Kidney glomerular epithelial cell (primary cell): ENCODE results near the gene GPC6.
"Not testable (repeated sequence)": the region's sequence is repeated elsewhere in the genome, so short reads cannot be mapped to it uniquely, and the experiment has no call there.

Experiments
- DNase-seq: peaks from one replicate; lab custom pipeline; 2025; lab: John Stamatoyannopoulos, UW

The GPC6 gene

GRCh38 chr13:94328381-94329041 is 1101.9 kb downstream of the GPC6 start:
- DNase-seq = no peak

- peak; percentile 49 for DNase-seq
Observed at GRCh38 chr13:94329277-94329676, 1102.7 kb downstream of the GPC6 start.

DNA sequence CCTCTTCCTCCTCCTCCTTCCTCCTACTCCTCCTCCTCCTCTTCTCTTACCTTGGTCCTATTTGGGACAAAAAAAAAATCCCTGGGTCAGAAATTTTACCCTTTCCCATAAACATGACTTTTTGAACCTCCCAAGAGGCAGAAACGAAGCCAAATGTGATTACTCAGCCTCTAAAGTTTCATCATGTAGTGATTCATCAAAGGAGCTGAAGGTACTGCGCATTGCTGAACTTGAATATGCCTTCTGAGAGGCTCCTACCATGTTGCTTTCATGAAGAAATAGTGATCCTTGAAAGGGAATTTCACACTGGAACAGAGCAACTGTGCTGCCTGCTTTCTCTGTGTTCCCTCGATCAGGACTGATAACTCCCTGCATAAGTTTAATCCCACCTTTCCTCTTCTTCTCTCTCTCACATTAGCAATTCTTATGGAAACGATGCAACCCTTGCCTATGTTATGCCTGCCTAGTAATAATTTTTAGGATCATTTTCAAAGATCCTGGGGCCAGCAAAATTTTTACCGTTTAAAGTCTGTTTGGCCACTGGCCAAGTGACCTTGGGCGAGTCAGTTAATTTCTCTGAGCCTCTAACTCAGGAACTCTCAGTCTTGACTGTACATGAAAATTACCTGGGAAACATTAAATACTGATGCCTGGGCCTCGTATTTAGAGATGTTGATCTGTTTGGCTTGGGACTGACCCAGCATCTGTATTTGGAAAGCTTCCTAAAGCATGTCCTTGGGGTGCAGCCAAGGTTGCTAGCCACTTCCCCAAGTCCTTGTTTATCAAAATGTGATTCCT is 1103.3 kb downstream of the GPC6 start:
- peak; percentile 85 for DNase-seq

- DNase-seq = no peak
Observed at GRCh38 chr13:94330552-94331071, 1104.0 kb downstream of the GPC6 start.

DNA sequence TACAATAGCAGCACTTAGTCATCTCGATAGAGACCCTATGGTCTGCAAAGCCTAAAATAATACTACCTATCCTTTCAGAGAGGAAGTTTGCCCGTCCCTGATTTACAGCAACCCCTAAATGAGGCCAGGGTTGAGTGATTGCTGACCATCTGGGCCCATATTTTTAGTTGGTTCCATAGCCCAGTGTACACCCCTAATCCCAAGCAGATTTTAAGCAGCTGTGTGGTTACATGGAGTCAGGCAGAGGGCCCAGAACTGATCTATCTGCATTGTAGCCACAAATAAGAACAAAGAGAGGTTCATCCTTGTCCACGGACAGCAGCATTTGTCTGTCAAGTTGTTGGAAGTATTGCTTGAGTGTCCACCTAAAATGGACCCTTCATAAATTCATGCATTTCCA is 1104.7 kb downstream of the GPC6 start:
- no peak for DNase-seq

DNA sequence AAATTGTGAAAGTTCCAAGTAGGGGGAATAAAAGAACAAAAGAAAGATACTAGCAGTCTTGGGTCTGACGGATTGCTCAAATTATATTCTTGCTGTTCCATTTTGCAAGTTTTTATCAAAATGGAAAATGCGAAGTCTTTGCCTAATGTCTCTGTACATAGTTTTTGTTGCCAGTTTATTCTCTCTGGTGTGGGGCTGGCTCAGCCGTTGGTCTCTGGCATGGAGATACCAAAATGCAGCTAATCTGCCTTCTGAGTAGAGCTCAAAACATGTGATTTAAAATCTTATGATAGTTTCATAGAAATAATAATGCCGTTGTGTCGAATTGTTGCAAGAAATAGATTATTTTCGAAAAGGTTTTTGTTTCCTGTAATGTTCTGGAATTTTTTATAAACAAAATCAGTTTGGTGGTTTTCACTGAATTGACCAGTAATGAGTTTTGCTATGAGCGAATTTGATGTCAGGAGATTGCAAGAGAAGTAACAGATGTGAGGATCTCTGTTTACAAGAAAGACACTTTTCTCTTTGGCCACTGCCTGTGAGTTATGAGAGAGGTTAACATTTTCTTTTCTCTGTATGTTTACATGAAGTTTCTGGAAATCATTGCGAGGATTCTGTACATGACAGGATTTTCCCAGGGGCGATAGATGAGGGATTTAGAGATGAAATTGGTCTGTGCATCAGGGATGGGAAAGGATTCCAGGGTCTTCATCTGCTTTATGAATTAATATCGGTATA is 1105.9 kb downstream of the GPC6 start:
- DNase-seq = no peak

- no peak for DNase-seq
Observed at GRCh38 chr13:94333131-94333820, 1106.7 kb downstream of the GPC6 start.

DNA sequence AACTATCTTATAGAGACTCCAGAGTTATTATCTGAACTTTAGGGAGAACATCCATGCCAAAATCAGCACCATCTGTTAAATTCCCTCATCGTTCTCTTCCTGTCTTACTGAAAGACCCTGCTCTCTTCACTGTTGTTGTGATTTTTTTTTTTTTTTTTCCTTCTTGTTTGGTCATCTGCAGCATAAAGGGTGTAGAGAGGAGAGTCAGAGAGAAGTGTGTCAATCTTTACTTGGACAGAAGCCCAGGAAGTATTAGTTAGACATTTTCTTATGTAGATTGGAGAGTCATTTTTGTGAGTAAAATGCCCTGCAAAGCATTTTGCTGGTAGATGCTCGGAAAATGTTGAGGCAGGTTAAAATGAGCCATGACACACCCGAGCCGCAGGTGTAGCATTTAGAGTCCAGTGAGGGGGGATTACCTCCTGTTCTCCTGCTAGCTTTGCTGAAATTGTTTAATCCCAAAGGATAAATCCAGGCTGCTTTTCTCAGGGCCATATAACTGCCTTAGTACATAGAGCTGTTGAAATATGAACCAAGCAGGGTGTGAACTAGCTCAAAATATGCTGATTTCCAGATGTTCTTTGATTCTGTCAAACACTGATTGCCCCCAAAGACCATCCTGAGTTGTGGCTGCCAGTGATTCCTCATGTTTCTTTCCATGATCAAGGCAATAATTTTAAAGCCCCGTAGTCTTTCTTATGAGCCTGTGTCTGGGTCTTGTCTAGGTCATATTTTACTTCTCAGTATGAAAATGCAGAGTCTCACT is 1109.3 kb downstream of the GPC6 start:
- DNase-seq = no peak

- no peak for DNase-seq
Observed at GRCh38 chr13:94339116-94339687, 1112.6 kb downstream of the GPC6 start.

DNA sequence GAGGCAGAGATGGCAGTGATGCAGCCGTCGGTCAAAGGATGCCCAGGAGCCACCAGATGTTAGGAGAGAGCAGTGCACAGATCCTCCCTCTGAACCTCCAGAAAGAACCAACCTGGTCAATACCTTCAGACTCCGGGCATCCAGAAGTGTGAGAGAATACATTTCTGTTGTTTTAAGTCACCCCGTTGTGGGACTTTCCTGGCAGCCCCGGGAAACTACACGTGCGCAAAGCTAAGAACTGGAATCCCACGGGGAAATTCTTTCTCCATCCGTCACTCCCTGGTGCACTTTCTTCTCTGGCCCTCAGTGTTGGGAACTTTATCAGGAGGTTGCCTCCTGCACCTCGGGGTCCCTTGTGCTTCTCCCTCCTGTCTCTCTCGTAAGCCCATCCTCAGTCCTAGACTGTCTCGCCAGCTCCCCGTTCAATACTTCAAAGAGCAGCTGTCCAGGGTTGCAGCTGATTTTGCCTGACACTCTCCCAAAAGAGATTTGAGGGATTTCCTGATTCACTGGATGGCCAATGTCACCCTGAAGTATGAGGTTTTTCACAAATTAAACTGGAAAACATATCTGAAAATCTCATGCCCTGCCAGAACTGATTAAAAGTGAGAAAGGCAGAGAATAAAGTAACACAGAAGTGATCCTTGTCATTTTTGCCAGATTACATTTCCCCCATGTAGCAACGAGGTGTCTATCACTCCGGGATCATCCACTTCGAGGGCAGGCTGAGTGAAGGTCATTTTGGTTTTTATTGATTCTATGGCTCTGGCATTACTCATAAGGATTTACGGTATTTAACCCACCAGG is 1116.0 kb downstream of the GPC6 start:
- no peak for DNase-seq

- DNase-seq = no peak
Observed at GRCh38 chr13:94343243-94343585, 1116.6 kb downstream of the GPC6 start.

GRCh38 chr13:94343687-94344086 is 1117.1 kb downstream of the GPC6 start:
- not testable (repeated sequence) for DNase-seq

DNA sequence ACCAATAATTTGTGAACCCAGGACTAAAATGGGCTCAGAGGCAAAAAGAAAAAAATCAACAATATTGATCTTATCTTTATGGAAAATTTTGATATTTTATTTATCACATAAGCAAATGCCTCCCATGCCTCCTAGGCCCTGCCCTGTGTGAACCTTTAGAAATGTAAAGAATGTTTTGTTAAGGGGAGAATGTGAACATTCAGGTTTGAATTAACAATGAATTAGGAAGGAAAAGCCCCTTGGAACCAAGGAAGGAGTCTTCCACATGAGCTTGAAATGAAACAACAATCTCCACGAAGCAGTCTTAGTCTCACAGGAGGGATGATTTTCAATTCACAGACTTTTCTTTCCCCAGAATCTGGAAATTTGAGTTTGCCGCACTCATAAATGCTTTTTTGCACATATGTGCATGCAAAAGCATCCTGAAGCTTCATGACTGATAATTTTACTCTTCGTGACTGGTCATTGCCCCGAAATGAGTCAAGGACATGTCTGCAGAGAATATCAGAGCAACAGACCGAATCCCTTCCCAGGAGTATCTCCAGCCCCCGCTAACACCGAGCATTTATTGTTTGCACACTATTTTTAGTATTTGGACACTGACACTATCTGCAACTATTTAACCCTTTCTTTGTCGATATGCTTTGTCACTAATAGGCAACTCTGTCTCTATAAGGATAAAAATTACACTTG is 1117.7 kb downstream of the GPC6 start:
- DNase-seq = peak; percentile 44

DNA sequence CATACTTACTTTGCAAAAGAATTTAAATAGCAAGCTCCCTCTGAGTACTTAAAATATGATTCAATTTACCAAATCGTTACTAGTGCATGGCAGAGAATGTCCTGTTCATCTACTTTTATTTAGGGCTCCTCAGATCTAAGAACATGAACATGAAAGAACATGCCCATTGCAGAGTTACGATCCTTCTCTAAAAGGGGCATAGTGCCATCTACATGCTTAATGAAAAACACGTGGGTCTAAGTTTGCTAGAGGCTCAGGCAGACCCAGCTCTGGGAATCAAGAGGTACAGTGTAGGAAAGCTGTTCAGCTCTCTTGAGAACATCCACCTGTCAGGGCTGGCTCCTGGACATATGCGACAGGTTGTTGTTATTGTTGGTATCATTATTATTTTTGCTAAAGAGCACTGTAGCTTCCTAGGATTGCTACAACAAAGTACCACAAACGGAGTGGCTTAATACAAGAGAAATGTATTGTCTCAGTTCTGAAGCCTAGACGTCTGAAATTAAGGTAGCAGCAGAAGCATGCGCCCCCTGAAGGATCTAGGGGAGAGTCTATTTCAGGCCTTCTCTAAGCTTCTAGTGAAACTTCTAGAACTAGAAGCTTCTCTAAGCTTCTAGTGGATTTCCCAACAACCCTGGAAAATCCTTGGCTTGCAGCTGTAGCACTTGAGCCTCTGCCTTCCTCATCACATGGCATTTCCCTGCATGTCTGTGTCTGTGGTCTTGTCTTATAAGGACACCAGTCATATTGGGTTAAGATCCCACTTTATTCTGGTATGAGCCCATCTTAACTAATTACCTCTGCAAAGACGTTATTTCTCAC is 1119.0 kb downstream of the GPC6 start:
- DNase-seq = peak; percentile 57

DNA sequence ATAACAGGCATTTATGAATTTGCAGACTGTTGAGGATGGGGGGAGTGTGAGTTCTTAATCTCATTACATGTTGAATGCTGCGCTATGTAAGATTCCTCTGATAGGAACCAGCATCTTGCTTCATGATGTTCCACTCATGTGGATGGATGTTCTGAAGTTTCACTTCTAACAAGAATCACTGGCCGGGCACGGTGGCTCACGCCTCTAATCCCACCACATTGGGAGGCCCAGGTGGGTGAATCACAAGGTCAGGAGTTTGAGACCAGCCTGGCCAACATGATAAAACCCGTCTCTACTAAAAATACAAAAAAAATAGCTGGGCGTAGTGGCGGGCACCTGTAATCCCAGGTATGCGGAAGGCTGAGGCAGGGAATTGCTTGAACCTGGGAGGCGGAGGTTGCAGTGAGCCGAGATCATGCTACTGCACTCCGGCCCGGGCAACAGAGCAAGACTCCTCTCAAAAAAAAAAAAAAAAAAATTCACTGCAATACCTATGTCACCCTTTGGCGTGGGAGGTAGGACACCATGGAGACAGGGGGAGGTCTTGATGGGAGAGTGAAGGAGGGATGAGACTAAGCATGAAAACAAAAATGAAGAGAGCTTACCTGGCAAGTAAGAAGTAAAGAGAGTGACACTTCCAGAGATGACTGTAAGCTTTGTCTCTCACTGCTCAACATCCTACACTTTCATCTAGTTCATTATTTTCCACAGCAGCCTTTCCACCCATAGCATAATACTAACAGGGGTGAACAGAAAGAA is 1119.8 kb downstream of the GPC6 start:
- DNase-seq = no peak

DNA sequence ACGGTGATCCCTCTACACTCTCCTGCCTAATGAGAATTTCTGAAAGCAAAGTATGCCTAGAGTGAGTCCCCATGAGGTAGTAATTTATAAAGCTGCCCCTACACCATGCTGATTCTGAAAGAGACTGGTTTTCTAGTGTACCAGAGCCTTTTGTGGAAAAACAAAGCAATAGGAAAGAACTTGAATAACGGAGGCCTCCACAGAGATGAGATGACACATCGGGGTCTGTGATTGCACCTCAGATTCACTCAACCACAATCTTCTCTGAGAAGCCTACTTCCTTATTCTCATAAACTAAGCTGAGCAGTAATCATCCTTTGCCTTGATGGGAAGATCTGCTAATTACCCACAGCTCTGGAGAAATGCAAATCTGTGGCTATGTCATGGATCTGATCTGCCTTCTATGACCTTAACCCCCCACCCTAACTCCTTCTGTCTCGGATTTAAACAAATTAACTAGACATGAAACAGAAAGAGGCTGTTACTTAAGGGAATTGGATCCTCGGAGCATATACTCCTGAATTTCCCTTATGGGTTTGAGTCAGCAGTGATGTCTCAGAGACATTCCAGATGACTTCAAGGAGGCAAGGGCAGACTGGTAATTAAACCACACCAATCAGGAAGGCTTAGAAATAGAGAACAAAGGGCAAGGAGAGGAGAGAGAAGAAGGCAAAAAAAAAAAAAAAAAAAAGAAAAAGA is 1124.8 kb downstream of the GPC6 start:
- DNase-seq = peak; percentile 54

- no peak for DNase-seq
Observed at GRCh38 chr13:94352057-94352456, 1125.5 kb downstream of the GPC6 start.
